Iris pigment epithelial cell (primary cell): ENCODE measurements around the gene MEF2C.

Experiments
- DNase-seq: peaks from one replicate; pipeline ENCODE4 v3.0.0-alpha.2; 2011; ENCODE audit warnings: low read depth

The MEF2C gene

GRCh38 chr5:88827997-88828396 is 55.0 kb downstream of the MEF2C start:
- DNase-seq, result peak; percentile 7

DNA sequence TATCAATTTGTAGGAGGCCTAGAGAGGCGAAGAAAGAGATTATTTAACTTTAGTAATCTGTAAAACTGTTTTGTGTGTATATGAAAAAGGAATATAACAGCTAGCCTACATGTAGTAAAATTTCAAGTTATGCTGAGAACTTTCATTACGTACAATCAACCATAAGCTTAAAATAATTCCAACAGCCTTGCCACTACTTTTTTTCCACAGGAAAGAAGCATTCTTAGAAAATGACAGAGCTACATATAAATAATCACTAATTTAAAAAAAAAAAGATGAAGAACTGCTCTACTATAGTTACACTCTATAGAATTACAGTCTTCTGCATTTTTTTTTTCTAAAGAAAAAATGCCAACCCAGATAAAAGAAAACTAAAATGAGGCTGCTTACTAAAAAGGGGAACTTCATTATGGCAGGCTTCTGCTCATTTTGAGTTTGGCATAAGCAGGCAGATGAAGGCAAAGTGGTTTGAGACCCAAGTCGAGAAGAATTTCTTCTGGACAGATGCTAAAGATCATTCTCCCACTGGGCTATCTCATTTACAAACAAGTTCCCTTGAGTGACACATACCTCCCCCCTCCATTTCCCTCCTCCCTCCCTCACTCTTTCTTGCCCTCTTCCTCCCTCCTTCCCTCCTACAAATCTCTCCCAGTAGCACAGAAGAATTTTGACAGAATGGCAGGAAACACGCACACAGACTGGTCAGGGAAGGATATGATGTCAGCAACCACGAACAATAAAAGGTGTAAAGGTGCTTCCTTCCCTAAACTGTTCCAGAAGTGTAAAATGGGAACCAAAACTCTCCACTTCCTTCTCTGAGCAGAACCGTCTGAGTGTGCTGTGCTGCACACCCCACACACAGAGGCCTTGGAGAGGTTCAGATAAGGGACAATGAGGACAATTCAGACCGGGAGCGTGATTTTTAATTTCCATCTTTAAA is 56.1 kb downstream of the MEF2C start:
- peak; percentile 36 for DNase-seq

- no peak for DNase-seq
Measured at GRCh38 chr5:88825584-88826315, 57.2 kb downstream of the MEF2C start.

DNA sequence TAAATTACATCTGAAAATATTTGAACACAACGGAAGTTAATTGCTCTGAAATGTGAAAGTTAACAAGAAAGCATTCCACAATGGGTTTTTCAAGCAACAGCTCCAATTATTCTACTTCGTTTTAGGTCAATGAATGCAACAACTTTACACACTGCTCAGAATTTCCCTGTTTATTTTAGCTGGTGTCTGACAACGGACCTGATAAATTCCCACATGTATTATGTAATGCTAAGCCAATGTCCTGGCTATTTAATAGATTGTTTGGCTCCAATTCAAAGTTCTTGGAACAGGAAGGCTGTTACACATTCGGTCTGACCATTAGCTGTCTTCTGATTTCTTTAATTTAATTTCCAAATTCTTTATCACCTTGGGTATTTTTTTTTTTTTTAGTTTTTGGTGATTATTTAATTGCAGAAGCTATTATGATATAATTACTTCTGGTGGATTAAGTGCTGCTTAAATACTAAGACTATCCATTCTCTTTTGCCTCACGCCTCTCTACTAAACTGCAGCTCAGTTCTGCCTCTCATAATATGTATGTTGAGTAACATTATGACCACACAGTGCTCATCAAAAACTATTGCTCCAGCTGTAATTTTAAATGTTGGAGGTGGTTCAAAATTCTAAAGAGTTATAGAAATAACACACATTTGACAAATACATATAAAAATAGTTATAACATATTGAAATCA is 57.9 kb downstream of the MEF2C start:
- DNase-seq, result peak; percentile 74

GRCh38 chr5:88824141-88824540 is 58.8 kb downstream of the MEF2C start:
- no peak for DNase-seq

DNA sequence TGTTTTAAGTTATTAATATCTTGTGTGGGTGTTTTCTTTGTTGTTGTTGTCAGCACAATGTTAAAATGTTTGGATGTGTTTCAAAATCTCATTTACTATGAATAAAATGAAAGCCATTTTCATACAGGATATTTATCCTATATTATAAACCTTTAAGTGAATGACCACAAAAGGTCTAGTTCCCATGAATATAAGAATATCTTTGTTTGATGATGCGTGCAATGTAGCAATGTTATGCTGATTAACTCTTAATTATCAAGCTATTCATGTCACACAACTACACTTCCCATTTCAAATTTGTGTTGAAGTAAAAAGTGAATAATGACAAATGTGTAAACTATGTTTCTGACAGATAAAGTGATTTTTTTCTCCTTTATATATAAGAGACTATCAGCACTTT is 59.8 kb downstream of the MEF2C start:
- no peak for DNase-seq

DNA sequence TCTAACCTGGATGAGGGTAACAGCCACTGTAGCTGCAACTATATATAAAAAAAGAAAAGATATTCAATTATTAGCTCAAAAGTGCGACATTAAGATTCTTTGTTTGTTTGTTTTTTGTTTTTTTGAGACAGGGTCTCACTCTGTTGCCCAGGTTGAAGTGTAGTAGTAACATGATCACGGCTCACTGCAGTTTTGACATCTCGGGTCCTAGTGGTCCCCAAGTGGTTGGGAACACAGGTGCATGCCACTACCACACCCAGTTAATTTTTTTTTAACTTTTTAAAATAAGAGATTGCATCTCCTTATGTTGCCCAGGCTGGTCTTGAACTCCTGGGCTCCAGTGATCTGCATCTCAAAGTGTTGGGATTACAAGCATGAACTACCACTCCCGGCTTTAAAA is 61.8 kb downstream of the MEF2C start:
- DNase-seq, result no peak

- DNase-seq, result no peak
Measured at GRCh38 chr5:88820581-88820980, 62.4 kb downstream of the MEF2C start.

- no peak for DNase-seq
Measured at GRCh38 chr5:88819301-88819999, 63.5 kb downstream of the MEF2C start.

DNA sequence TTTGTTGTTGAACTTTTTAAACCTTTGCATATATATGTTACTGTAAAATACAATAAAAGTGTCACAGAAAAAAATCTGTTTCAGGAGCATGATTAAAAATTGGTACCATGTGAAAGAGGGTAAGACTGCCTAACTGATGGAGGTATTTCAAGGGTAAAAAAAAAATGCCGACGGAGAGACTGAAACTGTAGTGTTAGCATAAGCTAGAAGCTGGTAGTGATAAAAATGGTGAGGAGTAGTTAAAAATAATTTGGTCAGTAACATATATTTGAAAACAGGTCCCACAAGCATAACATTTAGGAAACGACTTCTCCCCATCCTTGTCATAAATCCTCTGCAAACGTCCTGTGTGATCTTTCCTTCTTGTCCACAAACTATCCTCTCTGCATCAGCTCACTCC is 64.7 kb downstream of the MEF2C start:
- DNase-seq, result no peak

- no peak for DNase-seq
Measured at GRCh38 chr5:88816195-88816594, 66.8 kb downstream of the MEF2C start.

- DNase-seq, result no peak
Measured at GRCh38 chr5:88815050-88815789, 67.8 kb downstream of the MEF2C start.

- DNase-seq, result no peak
Measured at GRCh38 chr5:88813805-88814575, 69.0 kb downstream of the MEF2C start.

DNA sequence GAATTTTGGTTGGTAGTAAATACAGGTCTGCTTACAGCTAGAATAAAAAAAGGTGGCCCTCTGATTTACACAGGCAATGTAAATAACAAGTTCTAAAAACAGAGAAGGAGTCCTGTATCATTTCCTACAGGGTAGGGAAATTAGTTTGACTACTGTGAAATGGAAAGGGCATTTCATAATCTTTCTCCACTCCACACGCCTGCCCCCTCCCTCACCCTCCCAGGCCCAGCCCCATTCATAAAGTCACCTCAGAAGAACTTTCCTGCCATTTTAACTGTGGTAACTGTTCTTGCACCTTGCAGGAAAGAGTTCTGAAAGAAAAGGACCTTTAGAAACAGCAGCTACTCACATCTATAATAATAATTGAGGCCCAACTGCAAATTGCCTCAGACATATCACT is 69.7 kb downstream of the MEF2C start:
- DNase-seq, result no peak

- DNase-seq, result no peak
Measured at GRCh38 chr5:88808153-88808552, 74.8 kb downstream of the MEF2C start.

- no peak for DNase-seq
Measured at GRCh38 chr5:88807327-88807726, 75.7 kb downstream of the MEF2C start.

- DNase-seq, result no peak
Measured at GRCh38 chr5:88806338-88806737, 76.6 kb downstream of the MEF2C start.

DNA sequence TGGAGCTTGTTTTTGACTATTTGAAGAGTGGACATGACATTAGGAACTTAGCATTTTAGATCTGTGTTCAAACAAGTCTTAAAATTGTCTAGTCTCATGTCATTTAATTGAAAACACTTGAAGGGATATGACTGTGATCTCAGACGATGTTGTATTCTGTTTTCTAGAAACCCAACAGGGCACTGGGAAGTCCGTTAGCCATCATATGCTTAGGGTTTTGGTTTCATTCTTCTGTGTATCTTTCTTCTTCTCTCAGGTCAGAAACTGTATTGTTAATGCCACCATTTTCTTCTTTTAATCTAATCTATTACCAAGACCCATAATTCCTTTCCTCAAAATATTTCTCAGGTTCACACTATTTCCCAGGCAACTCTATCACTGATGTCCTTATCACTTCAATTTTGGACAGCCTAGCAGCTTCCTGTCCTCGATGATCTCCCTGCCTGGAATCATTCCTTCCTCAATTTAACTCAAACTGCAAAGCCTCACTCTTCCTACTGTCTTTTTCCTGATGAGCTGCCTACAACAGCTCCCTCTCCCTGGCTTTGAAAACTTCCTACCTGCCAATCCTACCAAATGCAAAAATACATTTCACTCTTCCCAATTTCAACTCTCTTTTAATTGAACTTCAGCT is 77.7 kb downstream of the MEF2C start:
- DNase-seq, result no peak

- DNase-seq, result no peak
Measured at GRCh38 chr5:88804444-88804843, 78.5 kb downstream of the MEF2C start.

DNA sequence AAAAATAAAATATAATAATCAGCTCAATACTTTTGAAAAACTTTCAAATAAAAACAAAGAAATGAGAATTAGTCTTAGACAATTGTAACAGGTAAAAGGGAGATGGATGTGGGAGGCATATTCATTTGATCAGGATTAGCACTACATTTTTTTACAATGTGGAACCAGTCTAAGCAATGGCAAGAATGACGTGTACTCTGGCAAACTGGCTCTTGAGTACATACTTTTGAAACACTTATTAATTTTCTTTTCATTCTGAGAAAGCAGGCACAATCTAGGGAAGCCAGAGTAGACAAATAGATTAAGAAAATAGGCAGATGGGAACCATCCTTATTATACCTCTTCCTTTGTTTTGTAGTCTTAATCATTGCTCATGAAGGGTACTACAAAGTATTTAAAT is 79.7 kb downstream of the MEF2C start:
- DNase-seq, result no peak
